GM21529 (cell line): Measurements from ENCODE around the gene MATN4.

Experiments used
- ATAC-seq: cut with Tn5 transposase; IDR thresholded peaks from one replicate; pipeline ENCODE4 v1.9.1; 2021; ENCODE audit not compliant: unreplicated experiment

The MATN4 gene

GRCh38 chr20:45316150-45317080, 8.3 kb upstream of the MATN4 start:
- ATAC-seq: no peak

- no peak for ATAC-seq
Observed at GRCh38 chr20:45315672-45316071, 7.6 kb upstream of the MATN4 start.

- no peak for ATAC-seq
Observed at GRCh38 chr20:45313943-45314342, 5.8 kb upstream of the MATN4 start.

GRCh38 chr20:45313065-45313695, 5.1 kb upstream of the MATN4 start:
- ATAC-seq: no peak

- no peak for ATAC-seq
Observed at GRCh38 chr20:45312241-45312640, 4.1 kb upstream of the MATN4 start.

GRCh38 chr20:45311589-45312211, 3.6 kb upstream of the MATN4 start:
- ATAC-seq: no peak

GRCh38 chr20:45309075-45309474, 976 bp upstream of the MATN4 start:
- ATAC-seq: no peak

- ATAC-seq: no peak
Observed at GRCh38 chr20:45307076-45307640, 941 bp downstream of the MATN4 start.

- no peak for ATAC-seq
Observed at GRCh38 chr20:45306431-45306982, 1.6 kb downstream of the MATN4 start, which contains the start of gene RBPJL. RBPJL (plus strand) TSS chr20:45306840; CDS start chr20:45306923, 83 bp downstream.

- ATAC-seq: no peak
Observed at GRCh38 chr20:45305262-45305661, 2.8 kb downstream of the MATN4 start.

GRCh38 chr20:45304464-45304999, 3.6 kb downstream of the MATN4 start:
- no peak for ATAC-seq

GRCh38 chr20:45303586-45304463, 4.3 kb downstream of the MATN4 start:
- ATAC-seq: no peak

GRCh38 chr20:45301824-45302271, 6.3 kb downstream of the MATN4 start:
- ATAC-seq: no peak

GRCh38 chr20:45300961-45301360, 7.1 kb downstream of the MATN4 start:
- ATAC-seq: no peak

- no peak for ATAC-seq
Observed at GRCh38 chr20:45299786-45300185, 8.3 kb downstream of the MATN4 start.

- ATAC-seq: no peak
Observed at GRCh38 chr20:45297786-45298497, 10.2 kb downstream of the MATN4 start.

- ATAC-seq: no peak
Observed at GRCh38 chr20:45294659-45295058, 13.4 kb downstream of the MATN4 start.

- ATAC-seq: peak; percentile 19
Observed at GRCh38 chr20:45294003-45294368, 14.1 kb downstream of the MATN4 start.
